GM18909 (cell line): ENCODE data around the gene KRTAP21-1.
"Not testable (repeated sequence)": the region's sequence is repeated elsewhere in the genome, so short reads cannot be mapped to it uniquely, and the experiment has no call there.

Experiments
- ATAC-seq: cut with Tn5 transposase; IDR thresholded peaks from one replicate; pipeline ENCODE4 v1.9.1; 2021; ENCODE audit warnings: mild to moderate bottlenecking; ENCODE audit not compliant: unreplicated experiment, poor library complexity

Gene KRTAP21-1

DNA sequence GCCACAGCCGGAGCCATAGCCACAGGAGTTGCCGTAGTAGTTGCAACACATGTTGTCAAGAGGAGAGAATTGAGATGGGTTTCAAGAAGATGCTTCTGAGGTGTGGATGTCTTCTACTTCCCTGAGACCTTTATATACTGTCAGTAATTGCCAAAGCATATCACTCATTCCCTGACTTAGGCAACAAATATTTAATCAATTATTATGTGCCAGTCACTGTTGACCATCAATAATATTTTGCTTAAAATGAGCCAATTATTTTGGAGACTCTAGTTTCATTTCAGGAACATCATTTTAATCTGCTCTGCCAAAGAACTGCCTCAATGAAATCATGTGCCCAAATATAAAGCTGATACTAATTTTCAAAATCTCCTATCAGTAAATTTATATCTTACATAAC, at the start of gene KRTAP21-1:
KRTAP21-1 (minus strand) TSS at position 101 of the 400 bp plus-strand sequence; CDS start at position 51, 50 bp downstream.
- ATAC-seq, result not testable (repeated sequence)

- ATAC-seq, result no peak
Observed at GRCh38 chr21:30800605-30801004, 45.4 kb upstream of the KRTAP21-1 start.

GRCh38 chr21:30793581-30794314, 38.5 kb upstream of the KRTAP21-1 start:
- ATAC-seq, result no peak

- ATAC-seq, result no peak
Observed at GRCh38 chr21:30779249-30779648, 24.0 kb upstream of the KRTAP21-1 start.

DNA sequence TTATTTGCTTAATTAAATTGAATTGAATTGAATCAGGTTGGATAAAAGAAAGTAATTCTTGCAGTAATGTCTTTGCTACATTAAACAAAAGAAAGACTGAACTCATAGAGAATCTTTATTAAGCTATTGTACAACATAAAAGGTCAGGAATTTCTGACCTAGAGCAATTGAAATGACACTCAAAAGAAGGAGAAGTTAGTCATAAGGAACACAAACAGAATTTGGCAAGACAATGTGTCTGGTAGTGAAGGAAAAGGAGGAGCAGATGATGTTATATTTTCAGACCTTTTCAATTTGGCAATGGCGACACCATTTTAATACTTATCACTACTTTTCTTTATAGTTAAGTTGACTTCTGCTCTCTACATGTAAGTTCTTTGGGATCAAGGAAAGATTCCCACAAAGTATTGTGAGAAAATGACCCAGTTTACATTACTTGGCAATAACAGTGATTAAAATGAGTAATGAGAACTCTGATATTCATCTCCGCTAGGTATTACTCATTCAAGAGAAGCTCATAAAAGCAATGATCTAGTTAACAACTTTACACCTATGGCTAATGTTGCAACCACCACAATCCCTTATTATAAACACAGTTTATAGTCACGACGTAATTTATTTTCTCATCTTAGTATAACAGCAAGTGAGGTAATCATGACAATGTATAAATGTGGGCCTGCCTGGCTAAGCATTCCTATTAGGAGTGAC, 14.7 kb upstream of the KRTAP21-1 start:
- ATAC-seq, result no peak

GRCh38 chr21:30760776-30761175, 5.5 kb upstream of the KRTAP21-1 start:
- no peak for ATAC-seq

DNA sequence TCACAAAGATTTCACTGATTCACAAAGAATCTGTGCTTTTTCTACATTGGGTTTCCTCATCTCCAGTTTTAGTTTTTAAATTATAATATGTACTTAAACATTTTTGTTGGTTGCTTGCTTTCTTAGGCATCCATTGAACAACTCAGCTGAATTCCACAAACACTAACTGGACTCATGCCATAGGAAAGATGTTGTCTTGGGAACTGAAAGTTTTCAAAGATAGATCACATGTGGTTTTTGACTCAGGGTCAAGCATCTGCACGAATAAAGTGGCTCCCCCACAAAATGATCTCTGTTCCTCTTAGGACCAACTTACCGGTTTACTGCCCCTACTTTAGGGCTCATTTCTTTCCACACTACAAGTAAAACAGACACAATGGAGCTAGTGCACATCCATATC, 3.1 kb upstream of the KRTAP21-1 start:
- ATAC-seq, result no peak

GRCh38 chr21:30747159-30747558, 8.1 kb downstream of the KRTAP21-1 start, which contains the start of gene KRTAP21-2:
Gene KRTAP21-2, minus strand, starts transcription at chr21:30747259. Its CDS starts 57 bp downstream, at chr21:30747202.
- no peak for ATAC-seq

- ATAC-seq, result no peak
Observed at GRCh38 chr21:30740462-30740861, 14.8 kb downstream of the KRTAP21-1 start.

- no peak for ATAC-seq
Observed at GRCh38 chr21:30733026-30733425, 22.2 kb downstream of the KRTAP21-1 start.

DNA sequence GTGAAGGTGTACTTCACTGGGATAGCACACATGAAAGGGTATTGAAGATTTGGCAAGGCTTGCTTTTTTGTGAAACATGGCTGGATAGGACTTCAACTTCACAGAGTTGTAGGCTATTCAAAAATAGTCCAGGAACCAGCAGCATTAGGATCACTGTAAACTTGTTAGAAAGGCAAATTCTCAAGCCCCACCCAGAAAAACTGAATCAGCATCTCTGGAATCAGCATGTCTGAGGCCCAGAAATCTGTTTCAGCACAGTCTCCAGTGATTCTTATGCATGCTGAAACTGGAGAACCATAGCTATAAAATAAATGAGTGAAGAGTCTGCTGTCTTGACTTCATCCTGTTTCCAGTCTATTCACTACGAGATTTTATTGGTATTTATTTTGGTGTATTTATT, 28.5 kb downstream of the KRTAP21-1 start:
- no peak for ATAC-seq

GRCh38 chr21:30719401-30719800, 35.8 kb downstream of the KRTAP21-1 start:
- no peak for ATAC-seq

GRCh38 chr21:30718239-30718909, 36.9 kb downstream of the KRTAP21-1 start, which contains the start of gene KRTAP21-3:
Gene KRTAP21-3, minus strand, starts transcription at chr21:30718777. Its CDS starts 18 bp downstream, at chr21:30718759.
- no peak for ATAC-seq

DNA sequence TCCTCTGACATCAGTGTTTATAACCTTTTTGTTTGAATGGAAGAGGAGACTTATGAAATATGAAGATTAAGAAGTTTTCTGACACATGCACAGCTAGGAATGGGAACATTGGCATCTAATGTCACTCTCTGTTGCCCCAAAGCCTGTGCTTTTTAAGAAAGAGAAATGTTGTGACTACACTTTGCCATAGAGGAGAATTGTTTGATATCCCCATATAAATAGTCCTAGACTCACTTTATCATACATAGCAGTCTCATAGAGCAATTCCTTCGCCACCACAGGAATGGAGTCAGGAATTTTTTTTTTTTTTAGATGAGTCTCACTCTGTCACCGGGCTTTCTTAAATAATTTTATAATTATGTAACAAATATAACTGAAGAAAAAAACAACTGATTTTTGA, 38.1 kb downstream of the KRTAP21-1 start:
- no peak for ATAC-seq

DNA sequence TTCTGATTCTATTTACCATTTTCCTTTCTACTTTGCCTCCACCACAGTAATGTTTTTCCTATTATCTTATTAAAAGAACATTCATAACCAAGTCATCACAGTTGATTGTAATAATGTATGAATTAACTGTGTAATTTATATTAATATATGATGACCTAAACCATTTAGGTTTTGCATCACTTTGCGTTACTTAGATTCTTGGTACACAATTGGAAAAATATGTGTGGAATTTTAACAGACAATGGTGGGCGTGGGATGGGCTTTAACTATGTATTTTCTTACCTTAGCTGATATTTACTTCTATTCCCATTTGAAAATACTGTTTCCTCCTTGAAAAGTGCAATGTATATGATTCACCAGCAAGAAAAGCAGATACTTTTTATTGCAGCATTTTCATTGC, 40.3 kb downstream of the KRTAP21-1 start:
- no peak for ATAC-seq

DNA sequence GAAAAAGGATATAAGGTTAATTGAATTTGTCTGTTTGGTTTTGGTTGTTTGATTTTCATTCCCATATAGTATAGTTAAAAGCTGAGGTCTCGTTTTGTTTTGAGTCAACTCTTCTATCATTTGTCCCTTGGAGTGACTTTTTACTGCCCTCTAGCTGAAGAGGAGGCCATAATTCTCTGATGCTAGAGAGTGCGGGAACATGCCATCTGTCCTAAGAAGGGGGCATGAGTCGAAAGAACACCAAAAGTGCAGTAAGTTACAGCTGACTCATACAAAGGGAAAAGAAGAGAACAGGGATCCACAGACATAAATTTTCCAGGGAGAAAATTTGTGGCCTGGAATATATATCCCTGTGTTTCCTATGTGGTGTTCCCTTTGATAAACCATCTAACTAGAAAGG, 40.8 kb downstream of the KRTAP21-1 start:
- ATAC-seq, result no peak

DNA sequence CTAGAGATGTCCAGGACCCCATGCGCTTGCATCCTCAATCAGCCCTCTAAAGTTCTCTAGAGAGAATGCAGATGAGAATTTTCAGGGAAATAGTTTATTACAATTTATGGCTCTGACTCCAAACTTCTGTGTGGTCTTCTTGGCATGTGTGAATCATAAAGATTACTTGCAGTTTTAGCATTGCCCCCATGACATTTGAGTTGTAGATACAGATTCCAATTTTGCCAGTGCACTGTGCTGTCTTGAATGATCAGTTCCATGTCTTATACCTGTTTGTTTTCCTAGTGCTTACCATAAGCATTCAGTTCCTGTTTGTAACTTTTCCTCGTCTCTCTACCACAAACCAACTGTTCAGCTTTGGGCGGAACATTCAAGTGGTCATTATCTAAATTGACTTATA, 41.5 kb downstream of the KRTAP21-1 start:
- no peak for ATAC-seq

DNA sequence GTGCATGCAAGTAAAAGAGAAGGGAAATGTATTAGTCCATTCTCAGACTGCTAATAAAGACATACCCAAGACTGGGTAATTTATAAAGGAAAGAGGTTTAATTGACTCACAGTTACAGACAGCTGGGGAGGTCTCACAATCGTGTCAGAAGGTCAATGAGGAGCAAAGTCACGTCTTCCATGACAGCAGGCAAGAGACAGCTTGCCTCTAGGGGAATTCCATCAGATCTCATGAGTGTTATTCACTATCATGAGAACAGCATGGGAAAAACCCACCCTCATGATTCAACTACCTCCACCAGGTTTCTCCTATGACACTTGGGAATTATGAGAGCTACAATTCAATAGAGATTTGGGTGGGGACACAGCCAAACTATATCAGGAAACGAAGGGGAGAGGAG, 44.7 kb downstream of the KRTAP21-1 start:
- ATAC-seq, result no peak

DNA sequence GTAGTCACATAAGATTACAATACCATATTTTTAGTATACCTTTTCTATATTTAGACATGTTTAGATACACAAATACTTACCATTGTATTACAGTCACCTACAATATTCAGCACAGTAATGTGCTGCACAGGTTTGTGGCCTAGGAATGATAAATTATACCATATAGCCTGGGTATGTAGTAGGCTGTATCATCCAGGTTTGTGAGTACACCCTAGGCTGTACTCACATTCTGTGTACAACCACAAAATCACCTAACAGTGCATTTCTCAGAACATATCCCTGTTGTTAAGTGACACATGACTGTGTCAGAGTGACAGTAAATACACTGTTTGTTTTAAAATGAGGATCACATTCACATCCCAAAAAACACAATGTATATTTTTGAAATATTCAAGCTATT, 47.8 kb downstream of the KRTAP21-1 start:
- no peak for ATAC-seq
